ENCODE results near the gene BANF1.

GRCh38 chr11:66046901-66047300, 44.6 kb downstream of the BANF1 start:
- TF ChIP-seq CTCF (IDR thresholded peaks at IDR 0.05): no peak
- TF ChIP-seq POLR2A (IDR thresholded peaks at IDR 0.05): no peak
